GM23248 (cell line): ENCODE results near the gene TSSK2.

Source experiments
- EZH2 ChIP-seq: fragments of 200-600 bp; sonication (generic); IDR thresholded peaks from 2 replicates; pipeline ENCODE4 v1.6.1; 2018; ENCODE audit warnings: antibody characterized with exemption, mild to moderate bottlenecking; ENCODE audit not compliant: insufficient read depth, poor library complexity, severe bottlenecking
- EZH2phosphoT487 ChIP-seq: fragments of 200-600 bp; sonication (generic); IDR thresholded peaks from 2 replicates; pipeline ENCODE4 v1.6.1; 2018; ENCODE audit warnings: antibody characterized with exemption, moderate library complexity, mild to moderate bottlenecking, low read depth; ENCODE audit not compliant: insufficient read depth

DNA sequence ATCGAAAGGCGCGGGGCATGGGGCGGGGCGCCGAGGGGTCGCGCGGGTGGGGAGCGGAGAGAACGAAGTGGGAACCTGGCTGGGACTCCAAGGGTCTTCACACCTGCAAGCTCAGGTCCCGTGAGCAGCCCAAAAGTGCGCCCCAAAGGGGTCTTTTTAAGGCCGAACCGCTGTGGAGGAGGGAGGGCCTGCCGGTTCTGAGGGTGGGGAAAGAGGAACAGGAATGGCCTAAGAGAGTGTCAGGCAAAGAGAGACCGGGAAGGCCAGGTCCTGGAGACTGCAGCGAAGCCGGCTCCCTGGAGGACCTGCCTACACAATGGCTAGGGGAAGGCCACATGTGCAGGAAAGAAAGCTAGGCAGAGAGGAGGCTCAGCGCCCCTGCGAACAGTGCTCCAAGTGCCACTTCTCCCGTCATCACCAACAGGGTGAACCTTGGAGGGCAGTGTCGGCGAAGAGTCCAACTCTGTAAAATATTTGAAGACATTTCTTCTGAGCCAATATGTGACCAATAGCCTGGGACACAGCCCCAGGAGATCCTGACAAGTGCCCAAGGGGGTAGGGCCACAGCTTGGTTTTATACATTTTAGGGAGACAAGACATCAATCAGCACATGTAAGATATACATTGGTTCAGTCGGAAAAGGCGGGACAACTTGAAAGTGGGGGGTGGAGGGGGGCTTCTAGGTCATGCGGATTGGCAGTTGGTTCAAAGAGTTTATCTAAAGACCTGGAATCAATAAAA lies 8.2 kb upstream of the TSSK2 start:
- TF ChIP-seq EZH2, result no peak
- TF ChIP-seq EZH2phosphoT487, result no peak
